K562 (cell line): Measurements from ENCODE around the gene PI4K2A. TPM values are rescaled to one million over a fixed set of nuclear protein-coding genes. Genes with fewer than 3 reads are reported as not detected.

Experiments used
- ATAC-seq: fragments of 200-7000 bp; cut with Tn5 transposase; 3 replicates; pipeline ENCODE4 v1.9.1; 2020; ENCODE audit warnings: moderate library complexity
- BruUV-seq: library from RNA; stranded (reverse); fragments of 400-500 nt; replicated peaks from 2 replicates; lab custom pipeline; 2021; lab: Mats Ljungman, UMichigan
- CTCF ChIA-PET: fragments of 300-600 bp; formaldehyde crosslinking; extraction: SDS; loops from one replicate; lab custom pipeline; 2021; ENCODE audit warnings: low intra/inter-chr PET ratio; lab: Yijun Ruan, JAX
- POLR2A ChIA-PET: fragments of 300-600, 350-650 bp; sonication (Branson Sonifier 250); formaldehyde crosslinking; extraction: SDS; loops from one replicate; lab custom pipeline; 2021; ENCODE audit warnings: antibody characterized with exemption, inconsistent platforms; lab: Yijun Ruan, JAX
- DNase-seq, 4 experiments: peaks; one replicate each; pipeline versions ENCODE4 v3.0.0 to v3.0.0-alpha.2; 2011 to 2018; ENCODE audit warnings: low spot score in 3 of 4, mixed read lengths in 3 of 4; ENCODE audit errors: extremely low read depth in 1 of 4
- FAIRE-seq: peaks from 2 replicates; lab custom pipeline; 2011; peaks lifted over from hg19 to GRCh38; lab: Jason Lieb, UNC
- H2AFZ ChIP-seq: 2 replicates; pipeline ENCODE4 v1.6.0; 2011; ENCODE audit warnings: low read depth, low read length, control low read depth, inconsistent platforms
- H3K27ac ChIP-seq: fragments of 200-600 bp; 3 replicates; pipeline ENCODE4 v1.8.0; 2011; ENCODE audit warnings: low read depth, mild to moderate bottlenecking, control low read depth, inconsistent platforms, low read length, moderate library complexity, mixed read lengths; ENCODE audit errors: extremely low read depth
- H3K27me3 ChIP-seq, 2 experiments: fragments of 300-600 bp in 1 of 2; 2 replicates in 1 of 2; 3 replicates in 1 of 2; pipeline versions ENCODE4 v1.6.0 to v1.8.0; 2011; ENCODE audit warnings: inconsistent platforms in 2 of 2, low read length in 2 of 2, mild to moderate bottlenecking in 1 of 2, mixed read lengths in 1 of 2, moderate library complexity in 1 of 2; ENCODE audit not compliant: control insufficient read depth in 2 of 2, insufficient read depth in 2 of 2
- H3K36me3 ChIP-seq: fragments of 300-600 bp; 3 replicates; pipeline ENCODE4 v1.8.0; 2011; ENCODE audit warnings: mild to moderate bottlenecking, low read length, inconsistent platforms; ENCODE audit not compliant: control insufficient read depth, insufficient read depth
- H3K4me1 ChIP-seq, 2 experiments: fragments of 200-600 bp in 1 of 2; replicated peaks in 1 of 2; 2 replicates in 1 of 2; 3 replicates in 1 of 2; pipeline versions ENCODE4 v1.5.1 to v1.8.0; 2011; ENCODE audit warnings: inconsistent platforms in 2 of 2, low read length in 2 of 2, mild to moderate bottlenecking in 1 of 2, mixed read lengths in 1 of 2, moderate library complexity in 1 of 2; ENCODE audit not compliant: control insufficient read depth in 2 of 2, insufficient read depth in 2 of 2
- H3K4me2 ChIP-seq: 2 replicates; pipeline ENCODE4 v1.6.1; 2011; ENCODE audit warnings: low read length, control low read depth, inconsistent platforms, mixed read lengths; ENCODE audit not compliant: insufficient read depth
- H3K4me3 ChIP-seq: fragments of 200-600 bp; sonication (generic), shearing (Covaris generic); 2 replicates; pipeline ENCODE4 v1.5.1; 2016; ENCODE audit warnings: control low read depth, inconsistent platforms
- H3K79me2 ChIP-seq: fragments of 200-600 bp; 3 replicates; pipeline ENCODE4 v1.8.0; 2011; ENCODE audit warnings: low read length, inconsistent platforms; ENCODE audit not compliant: control insufficient read depth, insufficient read depth
- H3K9ac ChIP-seq, 2 experiments: 2 replicates each; pipeline versions ENCODE4 v1.6.0 to v1.6.1; 2011; ENCODE audit warnings: low read depth in 2 of 2, low read length in 2 of 2, control low read depth in 1 of 2, inconsistent platforms in 1 of 2, mild to moderate bottlenecking in 1 of 2, mixed read lengths in 1 of 2; ENCODE audit not compliant: insufficient read depth in 1 of 2
- H3K9me1 ChIP-seq: one replicate; pipeline ENCODE4 v1.6.0; 2011; ENCODE audit warnings: inconsistent platforms, mild to moderate bottlenecking, low read length, moderate library complexity; ENCODE audit not compliant: control insufficient read depth, insufficient read depth
- H3K9me3 ChIP-seq: replicated peaks from 2 replicates; pipeline ENCODE4 v1.5.1; 2011; ENCODE audit warnings: low read depth, low read length, inconsistent platforms; ENCODE audit not compliant: control insufficient read depth, insufficient read depth
- H4K20me1 ChIP-seq: replicated peaks from 2 replicates; pipeline ENCODE4 v1.6.1; 2011; ENCODE audit warnings: low read length, inconsistent platforms, mixed read lengths; ENCODE audit not compliant: control insufficient read depth, insufficient read depth
- FOXK2 ChIP-seq, 2 experiments: fragments of 450-650 bp; IDR thresholded peaks in 1 of 2; conservative IDR thresholded peaks in 1 of 2; 2 replicates each; pipeline ENCODE4 v1.6.1; 2016; ENCODE audit warnings: low read depth in 2 of 2, mild to moderate bottlenecking in 1 of 2
- ID3 ChIP-seq, 2 experiments: fragments of 250-450 bp in 1 of 2; fragments of 450-650 bp in 1 of 2; sonication (Bioruptor Pico) in 1 of 2; IDR thresholded peaks; 2 replicates each; pipeline versions ENCODE4 v1.6.1 to v1.8.0; 2016 to 2021; ENCODE audit warnings: mild to moderate bottlenecking in 2 of 2, moderate library complexity in 2 of 2, missing compliant biosample characterization in 1 of 2, missing genetic modification characterization in 1 of 2
- IRF9 ChIP-seq: fragments of 450-650 bp; IDR thresholded peaks from 2 replicates; pipeline ENCODE4 v1.6.1; 2016; ENCODE audit warnings: missing biosample characterization, missing genetic modification characterization
- JUNB ChIP-seq: fragments of 450-650 bp; formaldehyde crosslinking; conservative IDR thresholded peaks from 2 replicates; pipeline ENCODE4 v1.4.0; 2020; ENCODE audit warnings: mild to moderate bottlenecking
- MEF2D ChIP-seq: conservative IDR thresholded peaks from 2 replicates; pipeline ENCODE4 v1.6.1; 2016; ENCODE audit warnings: low read depth, missing genetic modification characterization, missing compliant biosample characterization
- NONO ChIP-seq, 2 experiments: fragments of 200-400 bp in 1 of 2; fragments of 450-650 bp in 1 of 2; formaldehyde crosslinking in 1 of 2; IDR thresholded peaks; 2 replicates each; pipeline ENCODE4 v1.6.1; 2017; ENCODE audit warnings: low read depth in 2 of 2, mild to moderate bottlenecking in 2 of 2, moderate library complexity in 2 of 2, low read length in 1 of 2
- PHF8 ChIP-seq: fragments of 200-600 bp; sonication (generic); IDR thresholded peaks from 2 replicates; pipeline ENCODE4 v1.6.1; 2012; ENCODE audit warnings: mixed run types, mild to moderate bottlenecking, inconsistent platforms, low read length, moderate library complexity, borderline replicate concordance
- ZNF584 ChIP-seq: fragments of 200-800 bp; sonication (Bioruptor generic); IDR thresholded peaks from 2 replicates; pipeline ENCODE4 v1.6.1; 2016; ENCODE audit warnings: low read depth, mild to moderate bottlenecking, missing genetic modification characterization, missing compliant biosample characterization
- WGBS: fragments of 100-300 bp; shearing (Covaris generic); methylation state at CpG from one replicate; pipeline ENCODE4 v1.1.6; 2016; ENCODE audit warnings: low coverage, mixed read lengths; ENCODE audit not compliant: insufficient coverage; ENCODE audit errors: missing lambda C conversion rate; 5-methylcytosine and 5-hydroxymethylcytosine counted together
- in situ Hi-C: fragments of 300-500 bp; cut with MboI; formaldehyde crosslinking; loops from 4 replicates; pipeline ENCODE4 v1.15.0; 2018; ENCODE audit warnings: inconsistent platforms, mixed read lengths
- intact Hi-C: fragments of 100-400 bp; cut with micrococcal nuclease; formaldehyde crosslinking; loops from 2 replicates; pipeline ENCODE4 v1.14.2; 2022
- polyA plus RNA-seq, 8 experiments: library from polyadenylated mRNA; depleted of rRNA in 4 of 8; stranded (reverse) in 5 of 8; unstranded in 3 of 8; fragments of >200 nt; fragmentation: Nextera tagmentation in 2 of 8; fragmentation: Illumina TruSeq in 1 of 8; extraction: Ambion mirVana in 2 of 8; extraction: Trizol in 1 of 8; gene quantifications; 2 replicates each; pipeline versions ENCODE4 v1.2.1 to v1.2.3, GENCODE V29; 2011 to 2014; ENCODE audit warnings: inconsistent platforms in 1 of 8, missing spikeins in 1 of 8
- total RNA-seq, 7 experiments: library from RNA; depleted of rRNA in 6 of 7; stranded (reverse); fragments of >200 nt in 6 of 7; fragmentation: Illumina TruSeq in 2 of 7; extraction: Trizol in 2 of 7; gene quantifications; 2 replicates each; pipeline versions ENCODE4 v1.2.1 to v1.2.3, GENCODE V29; 2011 to 2021; ENCODE audit warnings: low replicate concordance in 1 of 7

Gene PI4K2A
- total and polyA plus RNA-seq, 9 of the 15 experiments (the other 6 are each of a cell fraction or from before 2014, with no cell fraction given) = 4.4 to 28.4 (median 16.5) TPM

GRCh38 chr10:97705006-97705670, 64.7 kb downstream of the PI4K2A start:
- TF ChIP-seq ID3 (CRISPR knock-in tag; IDR thresholded peaks at IDR 0.05) (no peak), ID3 (tag; IDR thresholded peaks at IDR 0.05) (no peak), JUNB (CRISPR knock-in tag) (no peak), NONO (IDR thresholded peaks at IDR 0.05; ENCODE audit: low read depth in 2 of 2, low read length in 1 of 2) (no peak), MEF2D (tag) (no peak), ZNF584 (no peak), PHF8 (no peak), FOXK2 (conservative IDR thresholded peaks at IDR 0.05 in 1 of 2, IDR thresholded peaks at IDR 0.05 in 1 of 2; ENCODE audit: low read depth in 2 of 2) (no peak), IRF9 (tag) (no peak)
- no peak overlapping the region for H3K9ac ChIP-seq
- no peaks in the 10 kb centered on the region for H3K27me3 ChIP-seq
- CTCF ChIA-PET = no interaction called here
- no peak overlapping the region for H3K4me3 ChIP-seq
- WGBS = 38% methylated on average over 3 of the region's 3 CpGs
- no peak for FAIRE-seq
- no peaks in the 10 kb centered on the region for H3K9me3 ChIP-seq
- intact Hi-C loops (no loop called here), in situ Hi-C loops (no loop called here)
- no peaks in the 10 kb centered on the region for H3K79me2 ChIP-seq
- no peak overlapping the region for H3K27ac ChIP-seq
- POLR2A ChIA-PET = interaction anchor here (1.3 to 1.4 kb wide), 2 partner anchors 10 to 18 kb away, joined by 3 read pairs; partner anchors contain the start of gene AVPI1
- no peaks in the 10 kb centered on the region for H3K9me1 ChIP-seq
- peaks cover 0 to 3% of the 10 kb centered on the region in 2 experiments; a peak in 4 of 5 replicates for H3K4me1 ChIP-seq
- DNase-seq = no peak
- ATAC-seq = no peak
- no peak overlapping the region for H2AFZ ChIP-seq
- no TSS peak for BruUV-seq
- H4K20me1 ChIP-seq = no peaks in the 10 kb centered on the region; the same call in 1 of the 2 replicates
- no peak overlapping the region for H3K4me2 ChIP-seq
- no peaks in the 10 kb centered on the region for H3K36me3 ChIP-seq
